K562 (cell line): ENCODE measurements around the gene RSPH3. TPM values are rescaled to one million over a fixed set of nuclear protein-coding genes. Genes with fewer than 3 reads are reported as not detected.

Source experiments
- ATAC-seq: fragments of 200-7000 bp; cut with Tn5 transposase; 3 replicates; pipeline ENCODE4 v1.9.1; 2020; ENCODE audit warnings: moderate library complexity
- BruUV-seq: library from RNA; stranded (reverse); fragments of 400-500 nt; replicated peaks from 2 replicates; lab custom pipeline; 2021; lab: Mats Ljungman, UMichigan
- CTCF ChIA-PET: fragments of 300-600 bp; formaldehyde crosslinking; extraction: SDS; loops from one replicate; lab custom pipeline; 2021; ENCODE audit warnings: low intra/inter-chr PET ratio; lab: Yijun Ruan, JAX
- POLR2A ChIA-PET: fragments of 300-600, 350-650 bp; sonication (Branson Sonifier 250); formaldehyde crosslinking; extraction: SDS; loops from one replicate; lab custom pipeline; 2021; ENCODE audit warnings: antibody characterized with exemption, inconsistent platforms; lab: Yijun Ruan, JAX
- DNase-seq, 4 experiments: peaks; one replicate each; pipeline versions ENCODE4 v3.0.0 to v3.0.0-alpha.2; 2011 to 2018; ENCODE audit warnings: low spot score in 3 of 4, mixed read lengths in 3 of 4; ENCODE audit errors: extremely low read depth in 1 of 4
- FAIRE-seq: peaks from 2 replicates; lab custom pipeline; 2011; peaks lifted over from hg19 to GRCh38; lab: Jason Lieb, UNC
- H2AFZ ChIP-seq: 2 replicates; pipeline ENCODE4 v1.6.0; 2011; ENCODE audit warnings: low read depth, low read length, control low read depth, inconsistent platforms
- H3K27ac ChIP-seq: fragments of 200-600 bp; 3 replicates; pipeline ENCODE4 v1.8.0; 2011; ENCODE audit warnings: low read depth, mild to moderate bottlenecking, control low read depth, inconsistent platforms, low read length, moderate library complexity, mixed read lengths; ENCODE audit errors: extremely low read depth
- H3K27me3 ChIP-seq, 2 experiments: fragments of 300-600 bp in 1 of 2; 2 replicates in 1 of 2; 3 replicates in 1 of 2; pipeline versions ENCODE4 v1.6.0 to v1.8.0; 2011; ENCODE audit warnings: inconsistent platforms in 2 of 2, low read length in 2 of 2, mild to moderate bottlenecking in 1 of 2, mixed read lengths in 1 of 2, moderate library complexity in 1 of 2; ENCODE audit not compliant: control insufficient read depth in 2 of 2, insufficient read depth in 2 of 2
- H3K36me3 ChIP-seq: fragments of 300-600 bp; 3 replicates; pipeline ENCODE4 v1.8.0; 2011; ENCODE audit warnings: mild to moderate bottlenecking, low read length, inconsistent platforms; ENCODE audit not compliant: control insufficient read depth, insufficient read depth
- H3K4me1 ChIP-seq, 2 experiments: fragments of 200-600 bp in 1 of 2; replicated peaks in 1 of 2; 2 replicates in 1 of 2; 3 replicates in 1 of 2; pipeline versions ENCODE4 v1.5.1 to v1.8.0; 2011; ENCODE audit warnings: inconsistent platforms in 2 of 2, low read length in 2 of 2, mild to moderate bottlenecking in 1 of 2, mixed read lengths in 1 of 2, moderate library complexity in 1 of 2; ENCODE audit not compliant: control insufficient read depth in 2 of 2, insufficient read depth in 2 of 2
- H3K4me2 ChIP-seq: 2 replicates; pipeline ENCODE4 v1.6.1; 2011; ENCODE audit warnings: low read length, control low read depth, inconsistent platforms, mixed read lengths; ENCODE audit not compliant: insufficient read depth
- H3K4me3 ChIP-seq: fragments of 200-600 bp; sonication (generic), shearing (Covaris generic); 2 replicates; pipeline ENCODE4 v1.5.1; 2016; ENCODE audit warnings: control low read depth, inconsistent platforms
- H3K79me2 ChIP-seq: fragments of 200-600 bp; 3 replicates; pipeline ENCODE4 v1.8.0; 2011; ENCODE audit warnings: low read length, inconsistent platforms; ENCODE audit not compliant: control insufficient read depth, insufficient read depth
- H3K9ac ChIP-seq, 2 experiments: 2 replicates each; pipeline versions ENCODE4 v1.6.0 to v1.6.1; 2011; ENCODE audit warnings: low read depth in 2 of 2, low read length in 2 of 2, control low read depth in 1 of 2, inconsistent platforms in 1 of 2, mild to moderate bottlenecking in 1 of 2, mixed read lengths in 1 of 2; ENCODE audit not compliant: insufficient read depth in 1 of 2
- H3K9me1 ChIP-seq: one replicate; pipeline ENCODE4 v1.6.0; 2011; ENCODE audit warnings: inconsistent platforms, mild to moderate bottlenecking, low read length, moderate library complexity; ENCODE audit not compliant: control insufficient read depth, insufficient read depth
- H3K9me3 ChIP-seq: replicated peaks from 2 replicates; pipeline ENCODE4 v1.5.1; 2011; ENCODE audit warnings: low read depth, low read length, inconsistent platforms; ENCODE audit not compliant: control insufficient read depth, insufficient read depth
- H4K20me1 ChIP-seq: replicated peaks from 2 replicates; pipeline ENCODE4 v1.6.1; 2011; ENCODE audit warnings: low read length, inconsistent platforms, mixed read lengths; ENCODE audit not compliant: control insufficient read depth, insufficient read depth
- C11orf30 ChIP-seq: fragments of 450-650 bp; IDR thresholded peaks from 2 replicates; pipeline ENCODE4 v1.6.1; 2016; ENCODE audit warnings: low read depth, mild to moderate bottlenecking
- E2F8 ChIP-seq: fragments of 450-650 bp; IDR thresholded peaks from 2 replicates; pipeline ENCODE4 v1.7.1; 2018; ENCODE audit warnings: mild to moderate bottlenecking, low read depth; ENCODE audit not compliant: partially characterized antibody
- EGR1 ChIP-seq: fragments of 450-650 bp; conservative IDR thresholded peaks from 2 replicates; pipeline ENCODE4 v1.6.1; 2017; ENCODE audit warnings: mild to moderate bottlenecking
- ERF ChIP-seq: fragments of 450-650 bp; formaldehyde crosslinking; IDR thresholded peaks from 2 replicates; pipeline ENCODE4 v1.4.0; 2020; ENCODE audit warnings: mild to moderate bottlenecking, mixed read lengths
- GTF2E2 ChIP-seq: fragments of 200-800 bp; sonication (Bioruptor generic); IDR thresholded peaks from 2 replicates; pipeline ENCODE4 v1.6.1; 2016; ENCODE audit warnings: missing genetic modification characterization, missing compliant biosample characterization
- HDAC2 ChIP-seq: fragments of 450-650 bp; IDR thresholded peaks from 2 replicates; pipeline ENCODE4 v1.6.1; 2016; ENCODE audit warnings: mild to moderate bottlenecking
- HDAC8 ChIP-seq: fragments of 450-650 bp; IDR thresholded peaks from 2 replicates; pipeline ENCODE4 v1.6.1; 2016; ENCODE audit warnings: mild to moderate bottlenecking, missing genetic modification characterization, moderate library complexity, missing compliant biosample characterization
- HMGN3 ChIP-seq: IDR thresholded peaks from 2 replicates; pipeline ENCODE4 v1.6.1; 2011; ENCODE audit warnings: borderline replicate concordance, low read depth, mild to moderate bottlenecking, mixed read lengths, low read length; ENCODE audit not compliant: insufficient read length; ENCODE audit errors: extremely low read depth
- IRF1 ChIP-seq: sonication (generic); formaldehyde crosslinking; IDR thresholded peaks from 2 replicates; pipeline ENCODE4 v1.8.0; 2022; ENCODE audit warnings: missing genetic modification reagents, mild to moderate bottlenecking, borderline replicate concordance
- KAT2B ChIP-seq: IDR thresholded peaks from one replicate; pipeline ENCODE4 v1.6.1; 2012; ENCODE audit warnings: low read depth, mild to moderate bottlenecking, control low read depth, inconsistent platforms, low read length, moderate library complexity
- KDM5B ChIP-seq: fragments of 200-600 bp; sonication (generic); IDR thresholded peaks from 2 replicates; pipeline ENCODE4 v1.6.1; 2012; ENCODE audit warnings: low read depth, mild to moderate bottlenecking, moderate library complexity, low read length, control low read depth, inconsistent platforms; ENCODE audit not compliant: insufficient replicate concordance
- LEF1 ChIP-seq: fragments of 450-650 bp; IDR thresholded peaks from 2 replicates; pipeline ENCODE4 v1.6.1; 2016; ENCODE audit warnings: mild to moderate bottlenecking
- PHB ChIP-seq: fragments of 250-450 bp; sonication (Bioruptor Pico); IDR thresholded peaks from 2 replicates; pipeline ENCODE4 v1.5.0; 2021
- POLR2H ChIP-seq: IDR thresholded peaks from 2 replicates; pipeline ENCODE4 v1.6.1; 2016; ENCODE audit warnings: missing genetic modification characterization, low read depth, mild to moderate bottlenecking, control low read depth, missing compliant biosample characterization, moderate library complexity
- RBM22 ChIP-seq: fragments of 200-400 bp; formaldehyde crosslinking; IDR thresholded peaks from 2 replicates; pipeline ENCODE4 v1.6.1; 2018; ENCODE audit warnings: low read length, low read depth; ENCODE audit not compliant: poor library complexity, severe bottlenecking
- RUNX1 ChIP-seq: sonication (generic); IDR thresholded peaks from 2 replicates; pipeline ENCODE4 v1.6.1; 2016; ENCODE audit warnings: antibody characterized with exemption, low read depth
- ZNF764 ChIP-seq: fragments of 250-450 bp; sonication (Bioruptor Pico); IDR thresholded peaks from 2 replicates; pipeline ENCODE4 v1.4.0; 2020; ENCODE audit warnings: low read depth, mild to moderate bottlenecking, moderate library complexity
- WGBS: fragments of 100-300 bp; shearing (Covaris generic); methylation state at CpG from one replicate; pipeline ENCODE4 v1.1.6; 2016; ENCODE audit warnings: low coverage, mixed read lengths; ENCODE audit not compliant: insufficient coverage; ENCODE audit errors: missing lambda C conversion rate; 5-methylcytosine and 5-hydroxymethylcytosine counted together
- in situ Hi-C: fragments of 300-500 bp; cut with MboI; formaldehyde crosslinking; loops from 4 replicates; pipeline ENCODE4 v1.15.0; 2018; ENCODE audit warnings: inconsistent platforms, mixed read lengths
- intact Hi-C: fragments of 100-400 bp; cut with micrococcal nuclease; formaldehyde crosslinking; loops from 2 replicates; pipeline ENCODE4 v1.14.2; 2022
- polyA plus RNA-seq, 8 experiments: library from polyadenylated mRNA; depleted of rRNA in 4 of 8; stranded (reverse) in 5 of 8; unstranded in 3 of 8; fragments of >200 nt; fragmentation: Nextera tagmentation in 2 of 8; fragmentation: Illumina TruSeq in 1 of 8; extraction: Ambion mirVana in 2 of 8; extraction: Trizol in 1 of 8; gene quantifications; 2 replicates each; pipeline versions ENCODE4 v1.2.1 to v1.2.3, GENCODE V29; 2011 to 2014; ENCODE audit warnings: inconsistent platforms in 1 of 8, missing spikeins in 1 of 8
- total RNA-seq, 7 experiments: library from RNA; depleted of rRNA in 6 of 7; stranded (reverse); fragments of >200 nt in 6 of 7; fragmentation: Illumina TruSeq in 2 of 7; extraction: Trizol in 2 of 7; gene quantifications; 2 replicates each; pipeline versions ENCODE4 v1.2.1 to v1.2.3, GENCODE V29; 2011 to 2021; ENCODE audit warnings: low replicate concordance in 1 of 7

Gene RSPH3
- total and polyA plus RNA-seq, 9 of the 15 experiments (the other 6 are each of a cell fraction or from before 2014, with no cell fraction given), result 0.52 to 2.9 (median 1.5) TPM

GRCh38 chr6:159036673-159037072, 36.7 kb upstream of the RSPH3 start:
- Histone ChIP-seq H2AFZ (no peak overlapping the region), H3K36me3 (no peaks in the 10 kb centered on the region)
- no TSS peak for BruUV-seq

More at GRCh38 chr6:159036673-159037072, 36.7 kb upstream of the RSPH3 start:
- in situ Hi-C loops, result no loop called here
- Histone ChIP-seq H3K4me3 (no peak overlapping the region), H3K27ac (no peak overlapping the region), H3K9ac (no peak overlapping the region), H3K9me3 (no peaks in the 10 kb centered on the region), H4K20me1 (no peaks in the 10 kb centered on the region), H3K4me1 (peaks cover 0 to 4% of the 10 kb centered on the region in 2 experiments; a peak in 1 of 5 replicates), H3K4me2 (no peak overlapping the region), H3K79me2 (no peaks in the 10 kb centered on the region), H3K27me3 (peaks cover 51 to 70% of the 10 kb centered on the region in 2 experiments), H3K9me1 (no peaks in the 10 kb centered on the region)
- ATAC-seq (no peak), DNase-seq (no peak), FAIRE-seq (no peak)
- no peak for TF ChIP-seq RBM22
- no peak for TF ChIP-seq PHB (CRISPR knock-in tag)
- TF ChIP-seq KDM5B, result no peak
- no peak for TF ChIP-seq EGR1
- no peak for TF ChIP-seq RUNX1
- TF ChIP-seq C11orf30, result no peak
- no peak for TF ChIP-seq ZNF764 (CRISPR knock-in tag)
- no peak for TF ChIP-seq HMGN3
- TF ChIP-seq HDAC8, result no peak
- no peak for TF ChIP-seq ERF (CRISPR knock-in tag)
- no peak for TF ChIP-seq IRF1 (CRISPR knock-in tag)
- TF ChIP-seq POLR2H (tag), result no peak
- no peak for TF ChIP-seq E2F8
- no peak for TF ChIP-seq LEF1
- no peak for TF ChIP-seq KAT2B
- TF ChIP-seq GTF2E2 (tag), result no peak
- no peak for TF ChIP-seq HDAC2
- intact Hi-C loops, result no loop called here
- POLR2A ChIA-PET, result interaction anchor here (1.1 kb wide), 1 partner anchor 14 kb away, joined by 3 read pairs; no protein-coding TSS in a partner anchor
- WGBS, result under 1% methylated on average over 14 of the region's 14 CpGs
- CTCF ChIA-PET, result no interaction called here
